ENCODE data around the gene LAMP2.
"Not testable (repeated sequence)": the region's sequence is repeated elsewhere in the genome, so short reads cannot be mapped to it uniquely, and the experiment has no call there.

LAMP2 gene

GRCh38 chrX:120468825-120469525 is at the start of gene LAMP2:
TSS of gene LAMP2 (minus strand) at chrX:120469296. CDS start at chrX:120469169, 127 bp downstream.
- peak; percentile 78 for DNase-seq

- no peak for DNase-seq
Measured at GRCh38 chrX:120517936-120518335, 48.8 kb upstream of the LAMP2 start.

- DNase-seq, result no peak
Measured at GRCh38 chrX:120514236-120514635, 45.1 kb upstream of the LAMP2 start.

GRCh38 chrX:120512627-120513026 is 43.5 kb upstream of the LAMP2 start:
- DNase-seq, result no peak

DNA sequence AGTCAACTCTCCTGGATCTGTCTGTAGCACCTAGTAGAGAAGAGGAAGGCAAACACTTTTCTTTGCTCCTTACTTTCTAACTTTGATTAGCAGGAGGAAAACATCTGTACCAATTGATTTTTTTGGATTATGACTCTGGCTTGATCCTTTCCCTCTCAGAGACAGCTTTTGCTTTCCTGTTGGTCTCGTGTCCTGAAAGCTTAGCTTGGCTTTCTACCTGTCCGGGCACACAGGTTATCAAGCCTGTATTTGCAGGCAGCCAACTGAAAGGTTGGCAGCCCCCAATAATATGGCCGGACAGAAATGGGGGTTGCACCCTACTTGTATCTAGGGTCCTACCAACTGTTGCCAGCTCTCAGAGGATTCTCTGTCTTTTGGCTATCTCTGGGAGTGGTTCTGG is 43.1 kb upstream of the LAMP2 start:
- no peak for DNase-seq

DNA sequence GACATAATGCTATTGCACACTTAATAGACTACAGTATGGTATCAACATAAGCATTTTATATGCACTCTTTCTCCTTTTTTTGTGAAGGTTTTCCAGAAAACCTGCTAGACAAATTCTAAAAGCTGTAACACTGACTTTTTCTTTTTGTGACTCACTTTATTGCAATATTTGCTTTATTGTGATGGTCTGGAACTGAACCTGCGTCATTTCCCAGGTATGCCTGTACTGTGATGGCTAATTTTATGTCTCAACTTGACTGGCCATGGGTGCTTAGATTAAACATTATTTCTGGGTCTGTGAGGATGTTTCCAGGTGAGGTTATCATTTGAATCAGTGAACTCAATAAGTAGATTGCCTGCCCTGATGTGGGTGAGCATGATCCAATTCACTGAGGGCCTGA is 35.5 kb upstream of the LAMP2 start:
- DNase-seq, result no peak

GRCh38 chrX:120499301-120500072 is 30.4 kb upstream of the LAMP2 start:
- no peak for DNase-seq

DNA sequence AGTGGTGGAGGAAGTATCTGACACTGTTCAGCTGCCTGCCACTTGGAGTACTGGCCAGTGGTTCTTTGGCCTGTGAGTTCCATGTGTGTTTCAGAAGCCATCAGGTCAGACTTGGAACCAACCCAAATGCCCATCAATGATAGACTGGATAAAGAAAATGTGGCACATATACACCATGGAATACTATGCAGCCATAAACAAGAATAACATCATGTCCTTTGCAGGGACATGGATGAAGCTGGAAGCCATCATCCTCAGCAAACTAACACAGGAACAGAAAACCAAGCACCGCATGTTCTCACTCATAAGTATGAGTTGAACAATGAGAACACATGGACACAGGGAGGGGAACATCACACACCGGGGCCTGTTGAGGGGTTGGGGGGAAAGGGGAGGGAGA is 21.0 kb upstream of the LAMP2 start:
- DNase-seq, result not testable (repeated sequence)

DNA sequence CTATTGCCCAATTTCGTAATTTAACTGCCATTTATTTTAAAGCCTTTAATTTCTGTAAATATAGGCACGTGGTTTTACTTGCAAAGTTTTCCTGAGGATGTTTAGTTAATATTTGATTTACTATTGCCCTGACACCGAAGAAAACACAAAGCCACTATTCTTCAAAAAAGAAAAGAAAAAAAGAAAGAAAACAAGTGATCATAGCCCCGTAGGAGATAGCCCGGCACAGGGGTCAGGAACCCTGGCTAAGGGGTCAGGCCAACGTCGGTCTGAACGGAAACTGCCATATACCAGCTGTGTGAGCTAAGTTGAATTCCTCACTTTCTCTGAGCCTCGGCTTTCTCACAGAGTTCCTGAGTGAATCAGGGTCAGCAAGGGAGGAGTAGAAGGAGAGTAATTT is 17.7 kb upstream of the LAMP2 start:
- DNase-seq, result no peak

DNA sequence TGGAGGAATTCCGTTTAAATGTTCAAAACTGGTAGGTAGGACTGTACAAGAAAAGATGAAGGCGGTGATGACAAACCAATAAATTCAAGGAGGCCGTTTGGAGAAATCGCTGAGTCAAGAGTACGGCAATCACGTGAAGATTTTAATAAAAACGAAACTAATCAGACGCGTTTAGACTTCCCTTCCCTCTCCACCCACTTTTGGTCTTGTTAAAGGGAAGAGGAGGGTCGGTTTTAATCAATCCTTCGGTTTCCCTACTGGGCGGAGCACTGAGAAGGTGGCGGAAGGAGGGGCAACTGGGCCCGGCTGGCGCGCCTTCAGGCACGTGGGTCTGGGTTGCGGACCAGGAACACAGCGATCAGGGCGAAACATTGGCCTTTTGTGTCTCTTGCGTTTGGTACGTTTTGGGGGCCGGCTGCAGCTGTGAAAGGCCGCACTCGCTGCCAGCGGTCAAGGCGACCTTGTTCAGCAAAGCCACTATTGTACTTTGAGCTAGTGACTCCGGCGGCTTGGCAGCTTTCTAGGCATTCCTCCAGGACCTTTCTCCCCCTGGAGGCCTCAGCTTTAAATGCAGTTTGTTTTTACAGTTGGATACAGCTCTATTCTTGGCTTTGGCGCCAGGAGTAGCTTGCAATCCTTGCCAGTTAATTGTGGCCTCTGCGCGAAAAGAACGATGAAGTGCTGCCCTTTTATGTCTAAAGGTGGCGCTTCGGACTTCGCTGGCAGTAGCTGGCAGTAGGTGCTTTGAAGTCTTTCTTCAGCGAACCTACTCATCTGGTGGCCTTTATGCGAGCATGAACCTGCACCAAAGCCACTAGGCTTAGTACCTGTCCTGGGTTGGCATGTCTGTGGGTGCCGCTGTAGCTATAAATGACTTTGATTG is 16.8 kb upstream of the LAMP2 start:
- DNase-seq, result peak; percentile 54

DNA sequence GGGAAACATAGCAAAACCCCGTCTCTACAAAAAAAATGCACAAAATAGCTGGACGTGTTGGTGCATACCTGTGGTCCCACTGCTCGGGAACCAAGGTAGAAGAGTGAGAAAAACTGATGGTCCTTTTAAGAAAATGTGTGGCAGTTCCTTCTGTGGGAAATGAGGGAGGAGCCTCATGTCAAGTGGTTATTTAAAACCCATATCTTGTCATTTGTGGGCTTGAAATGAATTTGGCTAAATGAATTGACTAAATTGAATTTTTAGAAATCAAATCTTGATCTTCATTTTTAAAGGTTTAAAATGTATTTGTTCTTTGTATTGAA is 16.2 kb upstream of the LAMP2 start:
- no peak for DNase-seq

DNA sequence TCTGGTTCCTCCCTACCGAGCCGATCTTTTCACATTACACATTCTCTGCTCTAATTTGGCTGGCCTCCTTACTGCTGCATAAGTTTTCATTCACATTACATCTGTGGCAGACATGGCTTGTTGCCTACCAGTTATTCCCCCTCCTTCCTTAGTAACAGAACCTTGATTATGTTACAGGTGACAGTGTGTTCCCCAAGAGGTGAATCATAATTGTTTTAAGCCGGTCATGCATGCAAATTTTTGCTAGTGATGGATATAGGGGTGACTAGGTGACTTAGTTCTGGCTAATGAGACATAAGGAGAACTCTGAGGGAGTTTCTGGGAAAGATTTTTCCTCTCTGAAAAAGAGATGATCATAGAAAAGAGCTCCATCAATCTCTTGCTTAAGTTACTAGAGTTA is 8.4 kb upstream of the LAMP2 start:
- no peak for DNase-seq

DNA sequence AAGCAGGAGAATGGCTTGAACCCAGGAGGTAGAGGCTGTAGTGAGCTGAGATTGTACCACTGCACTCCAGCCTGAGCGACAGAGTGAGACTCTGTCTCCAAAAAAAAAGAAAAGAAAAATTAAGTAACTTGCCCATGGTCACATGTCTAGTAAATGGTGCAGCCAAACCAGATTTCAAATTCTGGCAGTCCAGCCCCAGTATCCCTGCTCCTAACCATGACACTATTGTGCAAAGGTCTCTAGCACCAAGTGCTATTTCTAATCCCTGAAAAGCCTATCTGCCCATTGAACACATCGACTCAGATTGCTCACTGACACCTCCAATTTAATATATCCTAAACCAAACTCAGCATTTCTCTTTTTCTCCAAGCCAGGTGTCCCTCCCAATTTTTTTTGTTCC is 7.6 kb upstream of the LAMP2 start:
- no peak for DNase-seq

DNA sequence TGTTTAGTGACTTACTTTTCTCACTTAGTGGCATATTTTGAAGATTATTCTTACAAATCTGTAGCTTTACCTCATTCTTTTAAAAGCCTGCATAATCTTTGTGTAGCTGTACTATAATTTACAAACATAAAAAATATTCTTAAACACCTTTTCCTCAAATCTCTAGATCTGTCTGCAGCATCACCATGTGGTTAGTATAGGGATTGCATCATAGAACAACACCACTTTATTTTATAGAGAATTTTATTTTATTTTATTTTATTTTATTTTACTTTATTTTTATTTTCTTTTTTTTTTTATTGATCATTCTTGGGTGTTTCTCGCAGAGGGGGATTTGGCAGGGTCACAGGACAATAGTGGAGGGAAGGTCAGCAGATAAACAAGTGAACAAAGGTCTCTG is 6.4 kb upstream of the LAMP2 start:
- not testable (repeated sequence) for DNase-seq

DNA sequence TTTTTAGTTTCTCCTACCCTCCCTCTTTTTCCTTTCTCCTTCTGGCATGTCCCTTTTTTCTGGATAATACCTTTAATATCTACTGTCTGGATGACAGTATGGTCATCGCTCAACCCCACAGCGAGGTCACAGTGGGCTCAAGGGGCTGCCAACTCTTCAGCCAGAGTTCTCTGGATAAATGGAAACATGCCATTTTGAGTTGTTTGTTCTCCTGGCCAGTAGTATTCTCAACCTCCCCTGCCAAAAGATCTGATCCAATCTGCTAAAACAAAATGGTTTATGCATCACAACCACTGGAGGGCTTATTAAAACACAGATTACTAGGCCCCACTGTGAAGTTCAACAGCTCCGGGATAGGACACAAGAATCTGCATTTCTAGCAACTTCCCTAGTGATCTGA is 5.0 kb upstream of the LAMP2 start:
- DNase-seq, result no peak

- DNase-seq, result not testable (repeated sequence)
Measured at GRCh38 chrX:120469657-120470056, 561 bp upstream of the LAMP2 start.

DNA sequence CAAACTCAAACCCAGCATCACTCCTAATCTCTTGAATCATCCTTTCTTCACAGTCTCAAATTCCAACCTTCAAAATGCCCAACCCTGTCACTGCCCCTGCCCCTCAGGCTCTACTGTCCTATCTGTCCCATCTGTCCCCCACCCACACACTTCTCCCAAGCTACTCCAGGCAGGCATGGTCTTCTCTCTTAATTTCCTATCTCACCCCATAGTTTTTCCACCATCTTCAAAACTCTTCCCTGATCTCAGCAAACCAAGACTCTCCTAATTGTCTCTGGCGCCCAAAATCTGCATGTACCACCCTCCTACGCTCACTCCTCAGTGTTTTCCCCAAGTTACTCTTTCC is 644 bp downstream of the LAMP2 start:
- DNase-seq, result no peak

GRCh38 chrX:120468071-120468470 is 1.0 kb downstream of the LAMP2 start:
- DNase-seq, result no peak

DNA sequence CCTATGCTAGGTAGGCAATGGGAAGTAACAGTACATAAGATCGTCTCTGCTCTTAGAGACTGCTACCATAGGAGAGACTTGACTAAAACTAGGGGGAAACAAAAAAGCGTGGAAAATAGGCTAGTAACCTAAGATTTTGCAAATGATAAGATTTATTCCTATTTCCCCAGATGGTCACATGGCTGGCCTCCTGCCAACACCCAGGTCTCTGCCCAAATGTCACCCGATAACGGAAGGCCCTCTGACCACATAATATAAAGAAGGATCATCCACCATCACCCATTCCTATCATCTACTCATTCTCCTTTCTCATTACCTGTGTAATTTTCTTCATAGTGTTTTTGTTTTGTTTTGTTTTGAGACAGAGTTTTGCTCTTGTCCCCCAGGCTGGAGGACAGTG is 4.7 kb downstream of the LAMP2 start:
- DNase-seq, result no peak

GRCh38 chrX:120463241-120463640 is 5.9 kb downstream of the LAMP2 start:
- no peak for DNase-seq

DNA sequence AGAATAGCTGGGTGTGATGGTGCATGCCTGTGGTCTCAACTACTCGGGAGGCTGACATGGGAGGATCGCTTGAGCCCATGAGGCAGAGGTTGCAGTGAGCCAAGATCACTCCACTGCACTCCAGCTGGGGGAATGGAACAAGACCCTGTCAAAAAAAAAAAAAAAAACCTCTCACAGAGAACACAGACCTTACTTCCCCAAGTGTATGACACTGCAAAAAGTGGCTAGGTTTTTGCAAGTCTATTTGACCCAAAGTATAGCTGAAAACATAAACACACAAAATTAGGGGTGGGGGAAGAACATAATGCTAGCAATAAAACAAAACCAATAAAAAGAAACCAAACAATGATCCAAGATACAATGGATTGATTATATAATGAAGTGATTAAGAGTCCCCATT is 6.7 kb downstream of the LAMP2 start:
- no peak for DNase-seq

DNA sequence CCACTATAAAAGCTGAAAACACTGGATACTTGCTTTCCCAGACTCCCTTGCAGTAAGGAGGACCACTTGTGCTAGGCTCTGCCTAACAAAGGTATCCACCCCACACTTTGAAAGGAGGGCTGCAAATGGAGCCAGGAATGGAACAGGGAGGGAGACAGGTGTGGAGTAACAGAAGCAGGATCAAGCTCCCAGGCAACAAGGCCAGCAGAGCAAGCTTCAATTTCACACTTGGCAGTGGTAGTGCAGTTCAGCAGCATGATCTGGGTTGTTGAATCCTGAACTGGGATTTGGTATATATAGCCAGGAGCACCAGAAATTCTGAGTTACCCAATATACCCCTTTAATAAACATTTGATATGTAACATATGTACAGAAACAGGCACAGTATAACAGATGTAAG is 9.8 kb downstream of the LAMP2 start:
- no peak for DNase-seq

- no peak for DNase-seq
Measured at GRCh38 chrX:120457766-120458180, 11.3 kb downstream of the LAMP2 start.

DNA sequence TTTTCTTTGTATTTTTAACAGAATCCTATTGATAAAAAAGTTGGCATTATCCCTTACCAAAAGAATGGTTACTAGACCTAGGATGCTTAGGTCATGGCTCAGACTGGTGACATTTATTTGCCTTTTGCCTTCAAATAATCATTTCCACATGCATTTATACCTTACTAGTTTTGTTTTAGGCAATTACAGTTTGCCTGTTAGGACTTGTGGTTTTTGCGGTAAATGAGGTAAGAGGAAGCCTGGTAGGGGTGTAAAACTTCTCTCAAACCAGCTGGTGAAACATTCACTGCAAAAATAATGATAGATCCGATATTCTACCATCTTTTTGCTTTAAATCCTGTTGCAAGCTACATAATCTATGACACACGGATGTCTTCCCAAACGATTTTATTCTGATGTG is 12.1 kb downstream of the LAMP2 start:
- DNase-seq, result no peak

Measured in activated CD4-positive, CD25-positive, alpha-beta regulatory T cell treated with anti-CD3 and anti-CD28 coated beads, Interleukin-2, amount 50 U/mL, for 72 hours (primary cell).